ENCODE measurements around the gene PHF21A. TPM values are rescaled to one million over a fixed set of nuclear protein-coding genes. Genes with fewer than 3 reads are reported as not detected.

The PHF21A gene
- total RNA-seq, 1 donor from 2014 or later = 45.4 TPM

- no peak for DNase-seq
- no peak for TF ChIP-seq CTCF (IDR thresholded peaks at IDR 0.05)
- Histone ChIP-seq H3K4me3 (no peak overlapping the region), H3K27me3 (no peaks in the 10 kb centered on the region), H3K9me3 (no peaks in the 10 kb centered on the region), H3K36me3 (no peaks in the 10 kb centered on the region), H3K4me1 (peaks cover 15% of the 10 kb centered on the region), H3K27ac (no peak overlapping the region)
- no peak for ATAC-seq
- intact Hi-C loops (cut with DNase I) = no loop called here
Measured at GRCh38 chr11:46107780-46108179, 13.5 kb downstream of the PHF21A start.

- Histone ChIP-seq H3K4me1 (peaks cover 12% of the 10 kb centered on the region), H3K27ac (no peak overlapping the region), H3K36me3 (no peaks in the 10 kb centered on the region), H3K4me3 (no peak overlapping the region), H3K9me3 (no peaks in the 10 kb centered on the region), H3K27me3 (no peaks in the 10 kb centered on the region)
- ATAC-seq (no peak), DNase-seq (no peak)
- TF ChIP-seq CTCF (IDR thresholded peaks at IDR 0.05) = no peak
- intact Hi-C loops (cut with DNase I) = no loop called here
Measured at GRCh38 chr11:46107408-46107718, 13.9 kb downstream of the PHF21A start.

- no peaks in the 10 kb centered on the region for H3K27me3 ChIP-seq
- ATAC-seq = peak; percentile 74
- no peaks in the 10 kb centered on the region for H3K36me3 ChIP-seq
- no peak for DNase-seq
- no peak for TF ChIP-seq CTCF (IDR thresholded peaks at IDR 0.05)
- H3K4me1 ChIP-seq = peaks cover 12% of the 10 kb centered on the region
- intact Hi-C loops (cut with DNase I) = no loop called here
- no peaks in the 10 kb centered on the region for H3K9me3 ChIP-seq
- H3K27ac ChIP-seq = no peak overlapping the region
- no peak overlapping the region for H3K4me3 ChIP-seq
Measured at GRCh38 chr11:46106530-46107407, 14.5 kb downstream of the PHF21A start.

- intact Hi-C loops (cut with DNase I) = no loop called here
- H3K9me3 ChIP-seq = no peaks in the 10 kb centered on the region
- TF ChIP-seq CTCF (IDR thresholded peaks at IDR 0.05) = no peak
- H3K36me3 ChIP-seq = no peaks in the 10 kb centered on the region
- ATAC-seq = no peak
- DNase-seq = no peak
- H3K4me1 ChIP-seq = peaks cover 12% of the 10 kb centered on the region
- H3K27me3 ChIP-seq = no peaks in the 10 kb centered on the region
- no peak overlapping the region for H3K4me3 ChIP-seq
- H3K27ac ChIP-seq = no peak overlapping the region
Measured at GRCh38 chr11:46105926-46106325, 15.3 kb downstream of the PHF21A start.

- Histone ChIP-seq H3K9me3 (no peaks in the 10 kb centered on the region), H3K36me3 (no peaks in the 10 kb centered on the region), H3K4me3 (no peak overlapping the region), H3K27ac (no peak overlapping the region), H3K4me1 (peaks cover 17% of the 10 kb centered on the region), H3K27me3 (no peaks in the 10 kb centered on the region)
- no peak for TF ChIP-seq CTCF (IDR thresholded peaks at IDR 0.05)
- intact Hi-C loops (cut with DNase I) = no loop called here
- DNase-seq (no peak), ATAC-seq (no peak)
Measured at GRCh38 chr11:46105134-46105628, 16.1 kb downstream of the PHF21A start.
